ENCODE results near the gene RPTOR.
"Not testable (repeated sequence)": the region's sequence is repeated elsewhere in the genome, so short reads cannot be mapped to it uniquely, and the experiment has no call there.

RPTOR gene, protein sequence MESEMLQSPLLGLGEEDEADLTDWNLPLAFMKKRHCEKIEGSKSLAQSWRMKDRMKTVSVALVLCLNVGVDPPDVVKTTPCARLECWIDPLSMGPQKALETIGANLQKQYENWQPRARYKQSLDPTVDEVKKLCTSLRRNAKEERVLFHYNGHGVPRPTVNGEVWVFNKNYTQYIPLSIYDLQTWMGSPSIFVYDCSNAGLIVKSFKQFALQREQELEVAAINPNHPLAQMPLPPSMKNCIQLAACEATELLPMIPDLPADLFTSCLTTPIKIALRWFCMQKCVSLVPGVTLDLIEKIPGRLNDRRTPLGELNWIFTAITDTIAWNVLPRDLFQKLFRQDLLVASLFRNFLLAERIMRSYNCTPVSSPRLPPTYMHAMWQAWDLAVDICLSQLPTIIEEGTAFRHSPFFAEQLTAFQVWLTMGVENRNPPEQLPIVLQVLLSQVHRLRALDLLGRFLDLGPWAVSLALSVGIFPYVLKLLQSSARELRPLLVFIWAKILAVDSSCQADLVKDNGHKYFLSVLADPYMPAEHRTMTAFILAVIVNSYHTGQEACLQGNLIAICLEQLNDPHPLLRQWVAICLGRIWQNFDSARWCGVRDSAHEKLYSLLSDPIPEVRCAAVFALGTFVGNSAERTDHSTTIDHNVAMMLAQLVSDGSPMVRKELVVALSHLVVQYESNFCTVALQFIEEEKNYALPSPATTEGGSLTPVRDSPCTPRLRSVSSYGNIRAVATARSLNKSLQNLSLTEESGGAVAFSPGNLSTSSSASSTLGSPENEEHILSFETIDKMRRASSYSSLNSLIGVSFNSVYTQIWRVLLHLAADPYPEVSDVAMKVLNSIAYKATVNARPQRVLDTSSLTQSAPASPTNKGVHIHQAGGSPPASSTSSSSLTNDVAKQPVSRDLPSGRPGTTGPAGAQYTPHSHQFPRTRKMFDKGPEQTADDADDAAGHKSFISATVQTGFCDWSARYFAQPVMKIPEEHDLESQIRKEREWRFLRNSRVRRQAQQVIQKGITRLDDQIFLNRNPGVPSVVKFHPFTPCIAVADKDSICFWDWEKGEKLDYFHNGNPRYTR (N-terminal part only)

DNA sequence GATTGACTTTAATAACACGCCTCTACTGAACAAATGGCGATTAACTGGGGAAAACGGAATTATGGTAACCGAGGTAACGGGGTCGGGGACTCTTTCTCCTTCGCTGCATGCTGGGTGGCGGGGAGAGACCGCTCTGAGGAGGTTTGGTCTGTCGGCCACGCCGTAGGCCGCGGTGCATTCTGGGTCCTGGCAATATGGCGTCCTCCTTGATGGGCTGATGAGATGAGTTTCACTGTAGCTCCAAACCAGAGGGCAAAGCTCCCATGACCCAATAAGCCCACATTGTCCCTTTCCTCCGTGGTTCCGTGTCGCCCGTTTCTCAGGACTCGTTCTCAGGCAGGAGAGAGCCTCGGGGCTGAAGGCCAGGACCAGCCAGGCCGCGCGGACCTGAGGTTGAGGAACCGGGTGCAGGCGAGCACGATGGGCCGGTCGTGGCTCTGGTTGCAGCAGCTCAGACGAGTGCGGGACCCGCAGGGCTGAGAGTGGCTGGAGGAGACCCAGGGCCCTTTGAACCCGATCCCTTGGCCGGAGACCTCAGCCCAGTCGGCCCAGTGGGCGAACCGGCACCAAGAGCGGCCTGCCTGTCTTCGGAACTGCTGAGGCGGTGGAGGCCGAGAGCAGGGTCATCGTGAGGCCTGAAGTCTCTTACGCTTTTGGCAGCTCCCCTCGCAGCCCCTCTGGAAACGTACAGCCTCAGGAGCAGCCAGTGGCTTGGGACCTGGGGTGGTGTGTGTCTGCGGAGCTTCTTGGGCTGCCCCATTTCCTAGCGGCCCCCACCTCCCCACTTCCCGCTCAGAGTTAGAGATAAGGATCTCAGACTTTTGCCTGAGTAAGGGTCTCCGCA is at the start of gene RPTOR:
RPTOR (plus strand) TSS at position 184 of the 844 bp plus-strand sequence. CDS start 792 bp downstream, outside the sequence.
- DNase-seq = peak; percentile 89

DNA sequence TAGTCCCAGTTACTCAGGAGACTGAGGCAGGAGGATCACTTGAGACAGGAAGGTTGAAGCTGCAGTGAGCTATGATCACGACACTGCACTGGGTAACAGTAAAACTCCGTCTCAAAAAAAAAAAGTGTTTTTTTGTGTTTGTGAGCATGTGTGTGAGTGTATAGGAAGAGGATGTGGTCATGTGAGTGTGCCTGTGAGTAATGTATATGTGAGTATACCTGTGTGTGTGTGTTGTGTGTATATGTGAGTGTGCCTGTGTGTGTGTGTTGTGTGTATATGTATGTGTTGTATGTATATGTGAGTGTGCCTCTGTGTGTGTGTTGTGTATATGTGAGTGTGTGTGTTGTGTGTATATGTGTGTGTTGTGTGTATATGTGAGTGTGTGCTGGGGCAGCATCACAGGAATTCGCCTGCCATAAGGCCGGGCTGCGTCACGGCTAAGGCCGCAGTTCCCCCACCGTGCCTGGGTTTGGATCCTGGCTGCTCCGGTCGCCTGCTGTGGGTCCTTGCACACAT is 46.9 kb upstream of the RPTOR start:
- no peak for DNase-seq

DNA sequence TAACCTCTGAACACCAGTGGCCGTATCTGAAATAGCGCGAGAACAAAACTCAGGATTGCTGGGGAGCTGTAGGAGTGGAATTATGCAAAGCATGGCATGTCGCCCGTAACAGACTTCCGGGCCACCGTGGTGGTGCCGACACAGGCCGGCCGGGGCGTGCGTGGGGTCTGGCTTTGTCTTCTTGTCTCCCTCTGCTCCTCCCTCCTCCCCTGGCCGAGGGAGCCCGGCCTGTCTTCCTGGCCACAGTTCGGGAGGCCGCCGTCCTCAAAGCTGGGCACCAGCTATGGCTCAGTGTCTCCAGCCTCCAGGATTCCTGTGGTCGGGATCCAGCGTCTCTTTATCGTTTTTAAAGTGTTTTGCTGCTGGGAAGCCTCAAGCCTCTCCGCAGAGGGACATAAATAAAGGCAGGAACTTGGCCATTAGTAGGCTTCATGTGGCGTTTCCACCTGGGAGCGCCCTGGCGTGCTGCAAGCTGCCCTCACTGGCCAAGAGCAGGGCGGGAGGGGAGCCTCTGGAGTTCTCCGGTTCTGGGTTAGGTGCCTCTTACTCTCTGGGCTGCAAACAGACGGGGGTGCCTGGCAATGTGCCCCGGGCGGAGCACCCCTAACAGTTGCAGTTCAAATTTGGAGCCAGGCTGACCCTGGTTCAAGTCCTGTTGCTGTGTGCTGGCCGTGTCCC is 46.3 kb upstream of the RPTOR start:
- peak; percentile 20 for DNase-seq

DNA sequence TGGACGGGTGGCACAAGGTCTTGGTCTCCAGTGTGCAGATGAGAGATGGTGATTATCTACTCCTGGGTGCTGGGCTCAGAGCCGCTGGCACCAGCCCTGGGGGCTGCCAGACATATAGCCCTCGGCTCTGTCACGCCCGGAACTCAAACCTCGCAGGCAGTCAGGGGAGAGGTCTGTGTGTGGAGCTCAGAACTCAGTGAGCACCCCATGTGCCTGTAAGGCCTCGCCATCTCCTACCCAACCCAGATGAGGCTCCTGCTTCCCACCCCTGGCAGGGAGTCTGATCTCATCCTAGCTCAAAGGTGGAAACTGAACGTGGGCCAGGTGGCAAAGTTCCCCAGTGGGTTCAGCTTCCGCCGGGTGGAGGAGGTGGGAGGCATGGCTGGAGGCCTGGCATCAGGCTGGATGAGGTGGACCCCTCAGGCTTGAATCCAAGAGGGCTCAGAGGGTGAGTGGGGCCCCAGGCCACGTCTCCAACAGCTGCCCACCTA is 45.7 kb upstream of the RPTOR start:
- no peak for DNase-seq

DNA sequence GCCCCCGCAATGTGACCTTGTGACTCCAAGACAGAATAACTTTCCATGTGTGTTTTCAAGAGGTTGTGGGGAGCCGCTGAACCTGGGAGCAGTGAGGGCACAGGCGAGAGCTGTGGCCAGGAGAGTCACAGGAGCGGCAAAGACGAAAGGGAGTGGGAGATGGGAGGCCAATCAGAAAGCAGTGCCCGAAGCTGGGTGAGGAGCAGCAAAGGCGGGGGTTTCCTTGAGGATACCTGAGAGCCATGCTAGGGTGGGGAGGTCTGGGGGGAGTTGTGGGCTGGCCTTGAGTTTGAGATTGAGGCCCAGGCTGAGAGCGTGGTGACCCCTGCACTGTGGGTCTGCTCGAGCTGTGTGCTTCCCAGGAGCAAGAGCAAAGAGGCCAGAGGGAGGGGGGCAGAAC is 45.1 kb upstream of the RPTOR start:
- DNase-seq = no peak

DNA sequence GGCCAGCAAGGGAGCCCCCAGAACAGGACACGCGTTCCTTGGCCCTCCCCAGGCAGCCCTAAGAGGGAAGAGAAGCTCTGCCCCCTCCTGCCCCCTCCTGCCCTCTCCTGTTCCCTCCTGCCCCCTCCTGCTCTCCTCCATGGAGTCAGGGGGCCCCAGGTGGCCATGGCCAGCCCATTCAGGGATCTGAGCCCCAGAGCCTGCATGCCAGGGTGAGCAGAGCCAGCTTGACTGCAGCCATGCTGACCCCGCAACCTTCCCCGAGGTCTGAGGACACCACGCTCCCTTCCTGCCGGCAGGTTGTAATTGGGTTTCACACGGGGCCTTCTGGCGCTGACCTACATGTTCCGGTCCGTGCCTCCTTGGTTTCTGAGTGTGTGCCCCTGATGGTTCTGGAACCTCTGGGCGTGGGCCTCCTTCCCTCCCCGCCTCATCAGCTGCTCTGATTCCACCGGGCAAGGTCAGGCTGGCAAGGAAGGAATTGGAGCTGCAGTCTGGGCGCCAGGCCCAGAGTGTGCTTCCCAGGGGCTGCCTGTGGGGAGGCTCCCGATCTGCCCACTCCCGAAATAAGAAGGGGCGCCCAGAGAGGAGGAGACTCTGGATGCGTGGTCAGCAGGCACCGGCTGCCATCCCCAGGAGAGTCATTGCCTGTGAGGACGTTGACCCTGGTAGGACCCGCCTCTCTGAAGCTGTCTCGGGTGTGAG is 44.5 kb upstream of the RPTOR start:
- DNase-seq = no peak

DNA sequence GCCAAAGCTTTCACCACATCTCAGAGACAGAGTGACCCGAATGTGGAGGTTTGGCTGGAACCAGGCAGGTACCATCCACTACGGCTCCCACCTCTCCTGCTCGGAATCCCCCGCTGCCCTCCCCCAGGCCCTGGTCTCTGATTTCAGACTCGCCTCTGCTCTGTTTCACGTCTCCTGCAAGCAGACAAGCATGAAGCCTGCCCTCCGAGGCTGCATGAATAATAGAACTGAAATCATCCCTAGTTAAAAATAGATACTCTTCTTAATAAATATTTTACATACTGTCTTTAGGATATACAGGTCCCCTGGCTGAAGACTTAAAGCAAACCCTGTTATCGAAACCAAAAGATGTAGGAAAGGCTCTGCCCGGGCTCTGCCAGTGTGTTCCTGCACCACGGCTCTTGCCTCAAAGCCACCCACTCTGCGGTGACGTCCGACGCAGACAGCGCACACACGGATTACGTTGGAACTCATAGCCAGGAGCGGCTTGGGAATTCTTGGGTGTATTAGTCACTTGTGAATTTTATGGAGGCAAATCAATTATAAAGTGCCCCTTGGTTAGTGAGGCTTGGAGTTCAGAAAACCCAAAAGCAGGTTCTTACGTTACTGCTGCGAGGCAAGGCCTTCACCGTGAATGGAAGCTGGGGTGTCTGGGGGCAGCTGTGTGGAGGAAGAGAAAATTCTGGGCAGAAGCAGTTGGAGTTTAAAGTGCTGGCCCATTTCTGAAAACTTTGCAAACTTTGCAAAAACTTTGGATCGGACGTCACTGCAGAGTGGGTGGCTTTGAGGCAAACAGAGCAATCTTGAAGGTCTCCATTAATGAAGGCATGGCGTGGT is 42.7 kb upstream of the RPTOR start:
- peak; percentile 87 for DNase-seq

DNA sequence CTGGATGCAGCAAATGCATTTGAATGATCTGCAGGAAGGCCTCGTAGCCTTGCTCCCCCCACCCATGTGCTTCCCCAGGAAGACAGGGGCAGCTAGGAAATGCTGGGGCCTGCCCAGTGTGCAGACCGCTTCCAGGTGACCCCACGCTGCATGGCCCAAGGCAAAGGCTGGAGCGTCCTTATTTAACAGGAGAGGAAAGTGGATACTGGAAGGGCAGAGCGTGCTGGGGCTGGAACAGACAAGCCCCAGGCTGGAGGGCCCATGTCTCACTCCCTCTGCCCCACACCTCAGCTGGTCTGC is 42.1 kb upstream of the RPTOR start:
- DNase-seq = no peak

DNA sequence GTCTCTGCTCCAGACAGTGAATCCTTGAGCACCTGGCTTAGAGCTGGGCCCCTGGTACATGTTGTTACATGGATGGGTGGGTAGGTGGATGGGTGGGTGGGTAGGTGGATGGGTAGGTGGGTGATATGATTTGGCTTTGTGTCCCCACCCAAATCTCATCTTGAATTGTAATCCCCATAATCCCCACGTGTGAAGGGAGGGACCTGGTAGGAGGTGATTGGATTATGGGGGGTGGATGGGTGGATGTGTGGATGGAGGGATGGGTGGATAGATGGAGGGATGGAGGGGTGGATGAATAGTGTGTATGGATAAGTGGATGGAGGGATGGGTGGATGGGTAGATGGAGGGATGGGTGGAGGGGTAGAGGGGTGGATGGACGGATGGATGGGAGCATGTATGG is 41.6 kb upstream of the RPTOR start:
- DNase-seq = no peak

DNA sequence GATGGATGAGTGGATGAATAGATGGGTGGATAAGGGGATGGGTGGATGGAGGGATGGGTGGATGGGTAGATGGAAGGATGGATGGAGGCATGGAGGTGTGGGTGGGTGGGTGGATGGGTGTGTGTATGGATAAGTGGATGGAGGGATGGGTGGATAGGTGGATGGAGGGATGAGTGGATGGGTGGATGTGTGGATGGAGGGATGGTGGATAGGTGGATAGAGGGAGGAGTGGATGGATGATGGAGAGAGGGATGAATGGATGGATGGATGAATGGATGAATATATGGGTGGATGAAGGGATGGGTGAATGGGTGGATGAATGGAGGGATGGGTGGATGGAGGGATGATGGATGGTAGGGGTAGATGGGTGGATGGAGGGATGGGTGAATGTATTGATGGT is 40.7 kb upstream of the RPTOR start:
- DNase-seq = no peak

DNA sequence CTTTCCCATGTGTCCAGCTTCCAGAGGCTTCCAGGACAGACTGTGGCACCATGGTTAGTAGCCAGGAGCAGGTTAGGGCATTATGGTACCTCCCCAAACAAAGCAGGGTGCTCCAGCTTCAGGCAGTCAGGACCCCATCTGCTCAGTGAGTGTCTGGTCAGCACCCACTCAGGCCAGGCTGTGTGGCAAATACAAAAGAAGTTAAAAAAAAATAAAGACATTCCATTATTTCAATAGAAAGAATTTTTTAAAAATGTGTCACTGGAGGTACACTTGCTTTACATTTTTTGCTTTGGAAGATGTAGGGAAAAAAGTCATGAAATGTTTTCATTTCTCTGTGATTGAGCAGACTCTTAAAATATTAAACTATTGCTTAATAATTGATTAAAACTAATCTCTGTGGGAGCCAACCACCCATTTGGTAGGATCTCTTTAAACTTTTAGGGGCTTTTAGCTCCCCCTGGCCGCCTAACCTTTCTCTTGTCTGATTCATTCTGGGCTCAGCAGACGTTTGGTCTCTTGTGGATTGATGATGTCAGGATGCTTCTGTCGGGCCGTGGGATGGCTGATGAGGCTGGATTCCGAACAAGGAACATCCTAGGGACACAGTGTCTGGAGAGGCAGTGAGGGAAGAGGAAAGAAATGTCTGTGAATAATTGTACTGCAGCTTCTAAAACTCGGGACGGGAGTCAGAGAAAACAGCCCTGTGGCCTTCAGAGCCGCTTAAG is 39.8 kb upstream of the RPTOR start:
- peak; percentile 81 for DNase-seq

DNA sequence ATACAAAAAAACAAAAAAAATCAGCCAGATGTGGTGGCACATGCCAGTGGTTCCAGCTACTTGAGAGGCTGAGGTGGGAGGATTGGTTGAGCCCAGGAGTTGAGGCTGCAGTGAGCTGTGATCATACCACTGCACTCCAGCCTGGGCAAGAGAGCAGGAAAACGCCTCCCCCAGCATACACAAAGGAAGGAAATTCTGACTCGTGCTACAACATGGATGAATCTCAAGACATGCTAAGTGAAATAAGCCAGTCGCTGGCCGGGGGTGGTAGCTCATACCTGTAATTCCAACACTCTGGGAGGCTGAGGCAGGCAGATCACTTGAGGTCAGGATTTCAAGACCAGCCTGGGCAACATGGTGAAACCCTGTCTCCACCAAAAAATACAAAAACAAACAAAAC is 37.5 kb upstream of the RPTOR start:
- not testable (repeated sequence) for DNase-seq

DNA sequence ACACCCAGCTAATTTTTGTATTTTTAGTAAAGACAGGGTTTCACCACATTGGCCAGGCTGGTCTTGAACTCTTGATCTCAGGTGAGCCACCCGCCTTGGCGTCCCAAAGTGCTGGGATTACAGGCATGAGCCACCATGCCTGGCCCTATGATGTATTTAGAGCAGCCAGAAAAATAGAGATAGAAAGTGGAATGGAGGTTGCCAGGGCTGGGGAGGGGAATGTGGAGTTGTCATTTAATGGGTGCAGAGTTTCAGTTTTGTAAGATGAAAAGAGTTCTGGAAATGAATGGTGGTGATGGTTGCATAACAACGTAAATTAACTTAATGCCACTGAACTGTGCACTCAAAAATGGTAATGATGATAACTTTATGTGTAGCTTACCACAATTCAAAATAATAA is 36.7 kb upstream of the RPTOR start:
- no peak for DNase-seq

DNA sequence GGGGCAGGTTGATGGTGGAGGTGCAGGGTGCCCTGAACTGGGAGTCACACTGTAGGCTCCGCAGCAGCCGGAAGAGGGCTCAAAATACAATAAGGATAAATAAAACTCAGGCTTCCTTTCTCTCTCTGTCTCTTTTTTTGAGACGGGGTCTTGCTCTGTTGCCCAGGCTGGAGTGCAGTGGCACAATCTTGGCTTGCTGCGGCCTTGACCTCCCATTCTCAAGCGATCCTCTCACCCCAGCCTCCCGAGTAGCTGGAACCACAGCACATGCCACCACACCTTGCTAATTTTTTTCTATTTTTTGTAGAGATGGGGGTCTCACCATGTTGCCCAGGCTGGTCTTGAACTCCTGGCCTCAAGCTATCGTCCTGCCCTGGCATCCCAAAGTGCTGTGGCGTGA is 35.3 kb upstream of the RPTOR start:
- no peak for DNase-seq

DNA sequence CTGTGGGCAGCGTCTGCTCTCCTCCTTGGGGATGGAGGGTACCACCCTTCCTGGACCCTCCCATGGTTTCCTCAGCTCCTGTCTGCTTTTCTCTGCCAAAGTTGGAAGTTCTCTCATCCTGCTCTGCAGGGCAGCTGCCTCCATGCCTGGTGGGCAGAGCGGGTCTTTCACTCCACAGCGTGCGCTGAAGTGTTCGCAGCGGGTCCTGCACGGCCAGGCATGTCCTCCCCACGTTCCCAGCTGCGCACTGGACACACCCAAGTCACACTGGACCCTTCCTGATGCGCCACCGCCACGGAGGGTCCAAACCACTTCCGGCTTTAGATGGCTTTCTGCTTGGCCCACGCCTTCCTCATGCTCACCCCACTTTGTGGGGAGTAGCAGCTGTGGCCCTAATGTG is 34.5 kb upstream of the RPTOR start:
- no peak for DNase-seq

DNA sequence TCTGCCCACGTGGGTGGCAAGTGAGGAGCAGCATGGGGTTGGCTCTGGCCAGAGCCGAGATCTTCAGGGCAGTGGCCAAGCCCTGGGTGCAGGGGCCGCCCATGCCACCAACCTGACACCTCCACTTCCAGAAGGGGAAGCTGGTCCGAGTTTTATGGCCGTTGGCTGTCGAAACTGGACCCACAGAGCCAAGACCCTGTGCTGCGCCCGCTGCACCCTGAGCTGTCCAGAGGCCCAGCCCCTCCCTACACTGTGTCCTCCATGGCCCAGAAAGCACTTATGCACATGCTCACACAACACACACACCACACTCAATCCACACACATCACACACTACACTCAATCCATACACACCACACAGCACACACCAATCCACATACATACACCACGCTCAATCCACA is 33.9 kb upstream of the RPTOR start:
- DNase-seq = no peak

DNA sequence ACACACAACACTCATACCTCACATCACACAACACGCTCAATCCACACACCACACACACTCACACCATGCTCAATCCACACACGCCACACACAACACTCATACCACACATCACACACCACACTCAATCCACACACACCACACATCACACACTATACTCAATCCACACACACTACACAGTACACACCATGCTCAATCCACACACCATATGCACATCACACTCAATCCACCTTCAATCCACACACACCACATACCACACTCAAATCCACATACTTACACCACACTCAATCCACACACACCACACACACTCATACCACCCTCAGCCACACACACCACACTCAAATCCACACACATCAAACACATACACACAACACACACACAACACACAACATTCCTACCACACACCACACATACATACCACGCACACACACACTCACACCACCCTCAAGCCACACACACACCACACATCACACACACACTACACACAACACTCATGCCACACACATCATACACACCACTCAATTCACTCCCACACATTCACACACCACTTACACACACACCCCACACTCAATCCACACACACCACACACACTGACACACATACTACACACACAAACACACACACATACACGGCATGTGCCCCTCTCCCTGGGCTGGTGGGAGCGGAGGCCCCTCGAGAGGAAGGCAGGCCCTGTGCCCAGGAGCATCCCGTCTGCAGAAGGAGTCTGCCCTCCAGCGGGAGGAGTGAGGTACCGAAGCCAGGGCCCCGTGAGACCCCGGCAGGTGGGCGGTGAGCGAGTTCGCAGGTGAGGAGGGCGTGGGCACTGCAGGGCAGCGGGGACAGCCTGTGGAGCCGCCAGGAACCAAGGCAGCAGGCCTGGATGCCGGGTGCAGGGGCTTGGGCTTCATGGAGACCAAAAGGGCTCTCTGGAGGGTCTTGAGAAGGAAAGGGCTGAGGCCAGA is 33.1 kb upstream of the RPTOR start:
- no peak for DNase-seq

DNA sequence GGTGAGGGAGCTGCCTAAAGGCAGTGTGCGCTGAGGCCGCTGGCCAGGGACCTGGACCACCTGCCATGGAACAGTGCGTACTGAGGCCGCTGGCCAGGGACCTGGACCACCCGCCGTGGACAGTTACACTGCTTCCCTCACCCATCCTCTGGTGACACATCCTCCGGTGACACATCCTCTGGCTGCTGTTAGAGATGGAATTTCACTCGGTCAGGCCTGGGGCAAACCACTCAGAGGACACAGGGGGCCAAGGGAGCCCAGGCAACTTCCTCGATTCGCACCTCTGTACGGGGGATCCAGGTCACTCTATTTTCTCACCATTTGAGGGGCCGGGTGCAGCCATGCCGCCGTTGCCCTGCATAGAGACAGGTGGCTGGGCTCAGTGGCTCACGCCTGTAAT is 32.4 kb upstream of the RPTOR start:
- DNase-seq = peak; percentile 86

All from EL (cell line).